Naive thymus-derived CD4-positive, alpha-beta T cell (primary cell): ENCODE results near the gene TDRD10. TPM values are rescaled to one million over a fixed set of nuclear protein-coding genes. Genes with fewer than 3 reads are reported as not detected.

Experiments used
- ATAC-seq: fragments of 150-1000 bp; cut with Tn5 transposase; 2 replicates; pipeline ENCODE4 v1.10.0; 2021; ENCODE audit warnings: mild to moderate bottlenecking, moderate library complexity
- CTCF ChIA-PET: fragments of 350-600 bp; sonication (Branson Sonifier 250); formaldehyde crosslinking; loops from one replicate; lab custom pipeline; 2021; ENCODE audit warnings: antibody characterized with exemption; lab: Charles Lee
- POLR2A ChIA-PET: fragments of 350-600 bp; sonication (Branson Sonifier 250); formaldehyde crosslinking; loops from one replicate; lab custom pipeline; 2021; ENCODE audit warnings: antibody characterized with exemption, inconsistent platforms; lab: Charles Lee
- DNase-seq, 9 donors: peaks; one replicate each; pipeline versions ENCODE4 v3.0.0 to v3.0.0-alpha.2; 2020 to 2022; ENCODE audit warnings: mixed read lengths in 1 of 9
- H3K27ac ChIP-seq: one replicate; pipeline ENCODE4 v1.7.0; 2013; ENCODE audit warnings: mild to moderate bottlenecking, low read depth, low read length, moderate library complexity
- H3K27me3 ChIP-seq, 2 donors: one replicate each; pipeline ENCODE4 v1.7.0; 2013; ENCODE audit warnings: low read length in 2 of 2, mild to moderate bottlenecking in 2 of 2, moderate library complexity in 2 of 2; ENCODE audit not compliant: control insufficient read depth in 2 of 2, insufficient read depth in 2 of 2
- H3K36me3 ChIP-seq, 3 experiments: 1 replicate in 2 of 3; 2 replicates in 1 of 3; pipeline ENCODE4 v1.7.0; 2013; ENCODE audit warnings: low read length in 3 of 3, mild to moderate bottlenecking in 3 of 3, moderate library complexity in 1 of 3; ENCODE audit not compliant: insufficient read depth in 3 of 3, control insufficient read depth in 2 of 3
- H3K4me1 ChIP-seq, 2 donors: one replicate each; pipeline ENCODE4 v1.7.0; 2013; ENCODE audit warnings: low read length in 2 of 2, mild to moderate bottlenecking in 2 of 2, moderate library complexity in 1 of 2; ENCODE audit not compliant: control insufficient read depth in 2 of 2, insufficient read depth in 2 of 2
- H3K4me3 ChIP-seq: 2 replicates; pipeline ENCODE4 v1.7.0; 2013; ENCODE audit warnings: mild to moderate bottlenecking, low read length
- H3K9me3 ChIP-seq, 3 experiments: 1 replicate in 2 of 3; 2 replicates in 1 of 3; pipeline ENCODE4 v1.7.0; 2013; ENCODE audit warnings: low read length in 3 of 3; ENCODE audit not compliant: control insufficient read depth in 2 of 3
- H3K27ac Mint-ChIP-seq, 9 donors: one replicate each; pipeline ENCODE4 v1.8.0; 2020 to 2022; ENCODE audit warnings: mixed read lengths in 9 of 9, mild to moderate bottlenecking in 8 of 9, moderate library complexity in 5 of 9, inconsistent platforms in 2 of 9
- H3K27me3 Mint-ChIP-seq, 5 donors: one replicate each; pipeline ENCODE4 v1.8.0; 2021 to 2022; ENCODE audit warnings: mixed read lengths in 5 of 5, mild to moderate bottlenecking in 1 of 5
- H3K36me3 Mint-ChIP-seq, 5 donors: one replicate each; pipeline ENCODE4 v1.8.0; 2020 to 2022; ENCODE audit warnings: mixed read lengths in 5 of 5, mild to moderate bottlenecking in 3 of 5, inconsistent platforms in 1 of 5
- H3K4me1 Mint-ChIP-seq, 7 donors: one replicate each; pipeline ENCODE4 v1.8.0; 2020 to 2022; ENCODE audit warnings: mixed read lengths in 7 of 7, mild to moderate bottlenecking in 3 of 7, inconsistent platforms in 1 of 7
- H3K4me3 Mint-ChIP-seq, 10 donors: one replicate each; pipeline ENCODE4 v1.8.0; 2020 to 2022; ENCODE audit warnings: mild to moderate bottlenecking in 10 of 10, mixed read lengths in 10 of 10, moderate library complexity in 6 of 10, inconsistent platforms in 2 of 10
- H3K9me3 Mint-ChIP-seq, 11 donors: one replicate each; pipeline ENCODE4 v1.8.0; 2020 to 2022; ENCODE audit warnings: mixed read lengths in 11 of 11, mild to moderate bottlenecking in 4 of 11, inconsistent platforms in 1 of 11, moderate library complexity in 1 of 11
- intact Hi-C, 2 donors: fragments of 100-400 bp; cut with micrococcal nuclease; formaldehyde crosslinking; loops; one replicate each; pipeline ENCODE4 v1.15.1; 2023
- polyA plus RNA-seq, 2 donors: library from polyadenylated mRNA; unstranded; fragments of 300-500 nt; fragmentation: Illumina TruSeq; gene quantifications; one replicate each; pipeline ENCODE4 v1.2.3, GENCODE V29; 2021
- total RNA-seq, 6 experiments: library from RNA in 5 of 6; stranded (reverse) in 5 of 6; gene quantifications; 1 replicate in 5 of 6; 2 replicates in 1 of 6; pipeline ENCODE4 v1.2.3 and lab custom pipeline; 2021 to 2026

Gene TDRD10
- total and polyA plus RNA-seq, 7 experiments from 2014 or later: 0.29 TPM; not detected in 6

DNA sequence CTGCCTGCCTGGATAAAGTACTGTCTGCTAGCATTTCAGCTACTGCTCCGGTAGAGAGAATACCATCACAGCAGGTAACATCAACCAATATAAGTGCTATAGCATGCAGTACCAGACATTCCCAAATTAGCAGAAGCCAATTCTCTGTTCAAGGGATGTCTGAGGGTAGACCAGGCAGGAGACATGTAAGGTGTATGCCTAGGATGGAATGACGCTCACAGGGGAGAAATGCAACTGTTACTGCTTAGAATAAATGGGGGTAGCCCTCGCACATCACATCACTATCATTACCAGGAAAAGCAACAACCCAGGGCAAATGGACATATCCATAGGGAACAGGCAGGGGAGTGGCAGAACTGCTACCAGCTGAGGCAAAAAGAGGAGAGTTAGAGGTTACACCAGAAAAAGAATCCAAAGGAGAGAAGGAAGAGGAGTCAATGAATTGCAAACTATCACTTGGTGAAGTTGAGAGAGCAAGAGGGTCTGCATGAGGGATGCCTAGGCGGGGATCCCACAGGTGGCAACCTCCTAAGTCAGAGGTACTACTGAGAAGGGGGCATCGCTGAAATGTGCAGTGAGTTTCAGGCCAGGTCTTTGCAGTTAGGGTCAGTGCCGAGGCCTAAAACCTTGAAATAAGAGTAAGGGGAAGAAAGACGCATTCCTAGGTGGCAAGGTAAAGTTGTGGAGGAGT, 55.4 kb downstream of the TDRD10 start:
- ATAC-seq (no peak), DNase-seq (no peak)
- H3K27ac Mint-ChIP-seq: peak overlapping the region; percentile 86 to 97 (median 92)
- peak overlapping the region; percentile 87 to 97 (median 92) for H3K4me3 Mint-ChIP-seq
- peak overlapping the region; percentile 86 for H3K27ac ChIP-seq
- peaks cover 0 to 4% (median 0%) of the 10 kb centered on the region in 11 donors for H3K9me3 Mint-ChIP-seq
- intact Hi-C loops: loop anchor here (2.0 to 10.0 kb wide), 5 partner anchors 77 to 373 kb away; partner anchors contain the start of gene IL6R (in 1 of the 2)
- ChIA-PET CTCF (interaction anchor here (0.9 to 1.0 kb wide), 2 partner anchors 12 to 205 kb away, joined by 3 to 6 read pairs; no protein-coding TSS in a partner anchor), POLR2A (interaction anchor here (0.5 to 1.3 kb wide), 9 partner anchors 44 to 568 kb away, joined by 3 to 4 read pairs (median 3); partner anchors contain the start of genes PBXIP1 and UBAP2L)
- H3K4me1 Mint-ChIP-seq: peaks cover 23 to 56% (median 44%) of the 10 kb centered on the region in 7 donors
- H3K9me3 ChIP-seq: no peaks in the 10 kb centered on the region
- peak overlapping the region; percentile 81 for H3K4me3 ChIP-seq
- H3K27me3 ChIP-seq: no peaks in the 10 kb centered on the region
- peaks cover 18 to 23% of the 10 kb centered on the region in 2 donors for H3K4me1 ChIP-seq
- H3K36me3 ChIP-seq: peaks cover 21 to 39% (median 28%) of the 10 kb centered on the region in 3 experiments
- peaks cover 11 to 32% (median 13%) of the 10 kb centered on the region in 5 donors for H3K36me3 Mint-ChIP-seq
- no peaks in the 10 kb centered on the region for H3K27me3 Mint-ChIP-seq

DNA sequence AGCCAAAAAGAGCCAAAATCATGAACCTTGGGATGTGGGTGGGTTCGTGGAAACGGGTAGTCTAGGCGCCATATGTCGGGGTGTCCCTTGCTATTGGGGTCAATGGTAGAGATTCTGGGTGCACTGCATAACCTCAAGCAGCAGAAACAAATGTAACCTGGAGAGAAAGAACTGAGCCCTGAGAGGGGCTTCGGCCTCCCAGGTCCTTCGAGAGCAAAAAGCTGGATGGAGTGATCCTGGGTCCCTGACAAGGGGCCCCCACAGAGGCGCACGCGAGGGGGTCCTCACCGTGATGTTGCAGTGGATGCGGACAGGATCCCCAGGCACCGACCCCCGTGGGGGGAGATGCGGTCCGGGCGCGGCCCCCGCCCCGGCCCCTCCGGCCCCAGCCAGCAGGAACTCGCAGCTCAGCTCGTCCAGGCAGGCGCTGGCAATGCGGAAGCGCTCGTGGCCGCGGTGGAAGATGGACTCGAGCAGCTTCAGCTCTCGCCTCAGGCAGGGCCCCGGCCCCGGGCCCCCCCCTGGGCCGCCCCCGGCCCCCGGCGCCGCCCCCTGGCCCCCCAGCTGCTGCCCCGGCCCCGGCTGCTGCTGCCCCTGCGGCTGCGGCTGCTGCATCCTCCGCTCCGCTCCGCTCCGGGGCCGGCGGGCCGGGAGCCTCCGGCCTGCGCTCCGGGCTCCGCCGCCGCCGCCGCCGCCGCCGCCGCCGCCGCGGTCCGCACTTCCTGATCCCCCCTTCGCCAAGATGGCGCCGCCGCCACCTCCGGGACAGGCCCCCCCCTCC, 56.1 kb downstream of the TDRD10 start, which contains the start of gene UBE2Q1:
Gene UBE2Q1 (minus strand): TSS at position 724 of the 781 bp plus-strand sequence. CDS start 109 bp downstream, at position 615.
- intact Hi-C loops: loop anchor here (1.0 to 10.0 kb wide), 23 partner anchors 50 to 615 kb away; partner anchors contain the start of genes ATP8B2 (in 2 of the 2), CKS1B (in 2 of the 2), HAX1 (in 2 of the 2) and IL6R (in 2 of the 2)
- ATAC-seq (no peak), DNase-seq (peak in 6 of 9 donors; percentile 8 to 55 (median 30))
- H3K27me3 Mint-ChIP-seq: no peaks in the 10 kb centered on the region
- H3K9me3 Mint-ChIP-seq: peaks cover 0 to 4% (median 0%) of the 10 kb centered on the region in 11 donors
- peak within 1 kb of the TSS; percentile 81 for H3K4me3 ChIP-seq
- H3K9me3 ChIP-seq: no peaks in the 10 kb centered on the region
- H3K27me3 ChIP-seq: no peaks in the 10 kb centered on the region
- peaks cover 19 to 52% (median 39%) of the 10 kb centered on the region in 7 donors for H3K4me1 Mint-ChIP-seq
- ChIA-PET CTCF (interaction anchor here (0.9 kb wide), 1 partner anchor 206 kb away, joined by 3 read pairs; no protein-coding TSS in a partner anchor), POLR2A (interaction anchor here (0.5 to 1.3 kb wide), 6 partner anchors 63 to 568 kb away, joined by 3 read pairs; partner anchors contain the start of genes PBXIP1 and UBAP2L)
- peak within 1 kb of the TSS; percentile 90 to 97 (median 94) for H3K27ac Mint-ChIP-seq
- H3K4me3 Mint-ChIP-seq: peak within 1 kb of the TSS; percentile 89 to 98 (median 96)
- peaks cover 9 to 30% (median 13%) of the 10 kb centered on the region in 5 donors for H3K36me3 Mint-ChIP-seq
- H3K4me1 ChIP-seq: peaks cover 18 to 23% of the 10 kb centered on the region in 2 donors
- H3K27ac ChIP-seq: peak within 1 kb of the TSS; percentile 86
- H3K36me3 ChIP-seq: peaks cover 14 to 32% (median 21%) of the 10 kb centered on the region in 3 experiments

DNA sequence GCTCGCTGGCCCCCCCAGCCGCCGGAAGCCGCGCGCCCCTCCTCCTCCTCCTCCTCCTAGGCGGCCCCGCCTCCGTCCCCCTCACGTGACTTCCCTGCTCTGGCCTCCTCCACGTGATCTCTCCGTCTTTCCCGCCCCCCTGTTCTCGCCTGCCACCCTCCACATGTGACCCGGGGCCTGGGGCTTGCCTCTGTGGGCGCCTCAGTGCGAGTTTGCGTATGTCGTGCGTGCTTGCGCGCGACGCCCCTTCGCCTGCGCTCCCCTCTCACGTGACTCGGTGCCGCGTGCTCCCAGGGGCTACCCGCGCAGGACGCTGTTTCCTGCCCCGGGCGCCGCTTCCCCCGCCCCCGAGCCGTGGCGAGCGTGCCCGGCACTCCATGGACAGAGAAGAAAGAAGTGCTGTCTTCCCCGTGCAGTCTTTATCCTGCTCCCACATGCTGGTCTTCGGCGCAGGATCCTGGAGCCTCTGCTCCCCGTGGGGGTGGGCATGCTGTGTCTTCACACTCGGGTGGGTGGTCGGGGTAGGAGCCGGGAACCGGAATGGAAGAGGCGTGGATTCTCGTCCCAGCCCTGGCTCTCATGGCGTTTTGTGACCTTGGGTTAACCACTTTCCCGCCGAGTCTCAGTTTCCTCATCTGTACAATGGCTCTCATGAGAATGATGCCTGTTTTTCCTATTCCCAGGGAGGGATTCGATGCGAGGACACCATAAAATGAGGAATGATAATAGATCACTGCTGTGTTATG, 56.9 kb downstream of the TDRD10 start:
- peak overlapping the region; percentile 89 to 98 (median 94) for H3K4me3 Mint-ChIP-seq
- POLR2A ChIA-PET: interaction anchor here (0.8 to 1.5 kb wide), 10 partner anchors 10 to 526 kb away, joined by 3 to 8 read pairs (median 3); partner anchors contain the start of gene UBAP2L
- DNase-seq (peak; percentile 92 to 100 (median 100)), ATAC-seq (peak; percentile 94)
- H3K27me3 Mint-ChIP-seq: peaks cover 0 to 2% (median 0%) of the 10 kb centered on the region in 5 donors
- H3K9me3 Mint-ChIP-seq: peaks cover 0 to 4% (median 0%) of the 10 kb centered on the region in 11 donors
- intact Hi-C loops: loop anchor here (1.0 to 10.0 kb wide), 35 partner anchors 8 to 636 kb away; partner anchors contain the start of genes ADAR (in 2 of the 2), ATP8B2 (in 2 of the 2), CKS1B (in 2 of the 2) and HAX1 (in 2 of the 2)
- peaks cover 5 to 25% (median 11%) of the 10 kb centered on the region in 5 donors for H3K36me3 Mint-ChIP-seq
- Histone ChIP-seq H3K4me3 (peak overlapping the region; percentile 62), H3K27ac (peak overlapping the region; percentile 71), H3K4me1 (peaks cover 18 to 23% of the 10 kb centered on the region in 2 donors), H3K27me3 (no peaks in the 10 kb centered on the region), H3K36me3 (peaks cover 8 to 24% (median 13%) of the 10 kb centered on the region in 3 experiments), H3K9me3 (no peaks in the 10 kb centered on the region)
- CTCF ChIA-PET: interaction anchor here (0.7 to 2.3 kb wide), 20 partner anchors 17 to 526 kb away, joined by 3 to 25 read pairs (median 4); no protein-coding TSS in a partner anchor
- peaks cover 11 to 44% (median 39%) of the 10 kb centered on the region in 7 donors for H3K4me1 Mint-ChIP-seq
- peak overlapping the region; percentile 89 to 96 (median 93) for H3K27ac Mint-ChIP-seq

DNA sequence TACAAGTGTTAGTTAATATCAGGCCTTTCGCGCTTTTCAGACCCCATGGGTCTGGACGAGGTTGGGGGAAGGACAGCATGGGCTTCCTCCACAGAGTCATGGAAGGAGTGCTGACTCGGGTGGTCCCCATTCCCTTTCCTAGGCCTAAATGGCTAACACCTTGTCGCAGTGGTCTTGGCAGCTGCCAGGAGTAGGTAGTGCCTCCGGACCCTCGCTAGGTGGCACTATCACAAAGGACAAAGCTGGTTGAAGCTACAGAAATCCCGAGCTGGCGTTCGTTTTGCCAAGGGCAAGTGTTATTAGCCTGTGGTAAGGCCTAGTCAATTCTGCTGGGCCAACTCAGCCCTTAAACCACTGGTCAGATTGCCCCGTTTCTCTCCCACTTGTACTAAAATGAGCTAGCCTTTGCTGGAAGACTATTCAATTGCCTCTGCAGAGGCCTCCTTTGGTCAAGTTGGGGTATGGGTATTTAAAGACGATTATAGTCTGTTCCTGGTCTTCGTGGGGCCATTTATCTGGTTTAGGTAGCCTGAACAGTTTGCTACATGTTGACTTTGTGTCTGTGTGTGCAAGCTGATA, 57.5 kb downstream of the TDRD10 start:
- ATAC-seq (peak; percentile 57), DNase-seq (peak; percentile 61 to 83 (median 79))
- ChIA-PET POLR2A (interaction anchor here (0.8 to 1.5 kb wide), 9 partner anchors 8 to 525 kb away, joined by 3 to 8 read pairs (median 3); partner anchors contain the start of gene CHRNB2), CTCF (interaction anchor here (0.5 to 2.3 kb wide), 37 partner anchors 8 to 793 kb away, joined by 3 to 25 read pairs (median 3); partner anchors contain the start of genes CHRNB2 and PMVK)
- peak overlapping the region; percentile 71 for H3K27ac ChIP-seq
- peak overlapping the region; percentile 62 for H3K4me3 ChIP-seq
- H3K27me3 ChIP-seq: no peaks in the 10 kb centered on the region
- H3K4me1 Mint-ChIP-seq: peaks cover 10 to 42% (median 39%) of the 10 kb centered on the region in 7 donors
- no peaks in the 10 kb centered on the region for H3K9me3 ChIP-seq
- H3K36me3 ChIP-seq: peaks cover under 1 to 18% (median 9%) of the 10 kb centered on the region in 3 experiments
- H3K27ac Mint-ChIP-seq: peak overlapping the region; percentile 89 to 96 (median 93)
- intact Hi-C loops: loop anchor here (1.0 to 10.0 kb wide), 27 partner anchors 8 to 636 kb away; partner anchors contain the start of genes ATP8B2 (in 2 of the 2), IL6R (in 2 of the 2), KRTCAP2 (in 2 of the 2) and TRIM46 (in 2 of the 2)
- H3K36me3 Mint-ChIP-seq: peaks cover 5 to 23% (median 11%) of the 10 kb centered on the region in 5 donors
- peaks cover 0 to 4% (median 0%) of the 10 kb centered on the region in 11 donors for H3K9me3 Mint-ChIP-seq
- peaks cover 0 to 2% (median 0%) of the 10 kb centered on the region in 5 donors for H3K27me3 Mint-ChIP-seq
- peak overlapping the region; percentile 89 to 98 (median 94) for H3K4me3 Mint-ChIP-seq
- peaks cover 18 to 23% of the 10 kb centered on the region in 2 donors for H3K4me1 ChIP-seq

DNA sequence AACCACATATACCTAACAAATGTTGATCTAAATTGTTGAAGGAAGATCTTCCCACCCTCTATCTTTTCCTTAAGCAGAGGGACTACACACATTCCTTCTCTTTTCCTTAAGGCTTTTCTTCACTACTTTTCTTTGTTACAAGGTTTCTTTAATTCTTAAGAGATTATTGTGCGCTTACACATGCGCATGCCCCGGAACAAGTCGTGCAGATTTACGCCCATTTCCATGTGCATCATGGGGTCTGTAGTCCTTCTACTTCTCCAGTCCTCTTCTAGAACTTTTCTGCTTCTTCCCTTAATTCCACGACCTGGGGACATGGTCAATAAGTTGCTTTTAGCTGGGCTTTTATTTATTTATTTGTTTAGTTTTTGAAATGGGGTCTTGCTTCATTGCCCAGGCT, 63.9 kb downstream of the TDRD10 start:
- intact Hi-C loops: no loop called here
- peaks cover 0 to 2% (median 0%) of the 10 kb centered on the region in 11 donors for H3K9me3 Mint-ChIP-seq
- peaks cover 15 to 46% (median 19%) of the 10 kb centered on the region in 5 donors for H3K27me3 Mint-ChIP-seq
- Histone ChIP-seq H3K4me3 (no peak overlapping the region), H3K27ac (no peak overlapping the region), H3K9me3 (no peaks in the 10 kb centered on the region), H3K36me3 (no peaks in the 10 kb centered on the region), H3K27me3 (peaks cover 0 to 14% of the 10 kb centered on the region in 2 donors), H3K4me1 (peaks cover 3 to 9% of the 10 kb centered on the region in 2 donors)
- H3K27ac Mint-ChIP-seq: no peak overlapping the region
- H3K4me3 Mint-ChIP-seq: no peak overlapping the region
- ATAC-seq: no peak
- H3K36me3 Mint-ChIP-seq: no peaks in the 10 kb centered on the region
- ChIA-PET POLR2A (interaction anchor here (0.9 kb wide), 1 partner anchor 62 kb away, joined by 3 read pairs; no protein-coding TSS in a partner anchor), CTCF (no interaction called here)
- DNase-seq: no peak
- peaks cover 0 to 9% (median 4%) of the 10 kb centered on the region in 7 donors for H3K4me1 Mint-ChIP-seq
